SK-N-SH (cell line): ENCODE measurements around the gene BCAP31. TPM values are rescaled to one million over a fixed set of nuclear protein-coding genes. Genes with fewer than 3 reads are reported as not detected.

ENCODE experiments used
- CTCF ChIA-PET: fragments of 300-600, 350-600 bp; formaldehyde crosslinking; extraction: SDS; loops from one replicate; lab custom pipeline; 2021; lab: Yijun Ruan, JAX
- POLR2A ChIA-PET: fragments of 350-600 bp; sonication (Branson Sonifier 250); formaldehyde crosslinking; extraction: SDS; loops from one replicate; lab custom pipeline; 2020; ENCODE audit warnings: antibody characterized with exemption, inconsistent platforms; lab: Yijun Ruan, JAX
- DNase-seq: peaks from one replicate; pipeline ENCODE4 v3.0.0; 2012
- H2AFZ ChIP-seq: fragments of 200-600 bp; sonication (generic); 2 replicates; pipeline ENCODE4 v1.8.1; 2016; ENCODE audit warnings: antibody characterized with exemption, mild to moderate bottlenecking, low read depth
- H3F3A ChIP-seq: fragments of 200-600 bp; sonication (generic); replicated peaks from 2 replicates; pipeline ENCODE3; 2016; ENCODE audit warnings: antibody characterized with exemption, mild to moderate bottlenecking; ENCODE audit not compliant: insufficient read depth
- H3K27ac ChIP-seq, 2 experiments: fragments of 200-500 bp in 1 of 2; fragments of 200-600 bp in 1 of 2; sonication (Bioruptor generic) in 1 of 2; sonication (generic), shearing (Covaris generic) in 1 of 2; 2 replicates each; pipeline versions ENCODE4 v1.5.1 to v1.6.1; 2014 to 2016; ENCODE audit warnings: low read depth in 2 of 2, inconsistent platforms in 1 of 2, low read length in 1 of 2, mild to moderate bottlenecking in 1 of 2, mixed read lengths in 1 of 2
- H3K27me3 ChIP-seq: fragments of 200-600 bp; sonication (generic), shearing (Covaris generic); 2 replicates; pipeline ENCODE4 v1.6.1; 2016; ENCODE audit warnings: mixed run types; ENCODE audit not compliant: insufficient read depth
- H3K36me3 ChIP-seq, 2 experiments: fragments of 200-500 bp in 1 of 2; fragments of 200-600 bp in 1 of 2; sonication (Bioruptor generic) in 1 of 2; sonication (generic) in 1 of 2; replicated peaks in 1 of 2; 2 replicates each; pipeline versions ENCODE3 to v1.5.1; 2014 to 2016; ENCODE audit warnings: low read length in 1 of 2, mild to moderate bottlenecking in 1 of 2; ENCODE audit not compliant: insufficient read depth in 2 of 2, control insufficient read depth in 1 of 2
- H3K4me1 ChIP-seq, 2 experiments: fragments of 200-500 bp in 1 of 2; fragments of 200-600 bp in 1 of 2; sonication (Bioruptor generic) in 1 of 2; sonication (generic), shearing (Covaris generic) in 1 of 2; 2 replicates each; pipeline versions ENCODE4 v1.5.1 to v1.6.1; 2014 to 2016; ENCODE audit warnings: low read depth in 1 of 2, low read length in 1 of 2, mixed run types in 1 of 2; ENCODE audit not compliant: insufficient read depth in 2 of 2, control insufficient read depth in 1 of 2
- H3K4me2 ChIP-seq: fragments of 200-600 bp; sonication (generic), shearing (Covaris generic); 2 replicates; pipeline ENCODE4 v1.6.1; 2017; ENCODE audit warnings: mixed run types
- H3K4me3 ChIP-seq, 2 experiments: fragments of 200-500 bp in 1 of 2; fragments of 200-600 bp in 1 of 2; sonication (Bioruptor generic) in 1 of 2; sonication (generic), shearing (Covaris generic) in 1 of 2; 2 replicates each; pipeline versions ENCODE4 v1.5.1 to v1.8.1; 2014 to 2016; ENCODE audit warnings: low read depth in 2 of 2, inconsistent platforms in 1 of 2, low read length in 1 of 2, mild to moderate bottlenecking in 1 of 2, mixed read lengths in 1 of 2, moderate library complexity in 1 of 2
- H3K79me2 ChIP-seq: fragments of 200-600 bp; sonication (generic); 2 replicates; pipeline ENCODE4 v1.8.1; 2017; ENCODE audit warnings: mild to moderate bottlenecking; ENCODE audit not compliant: insufficient read depth
- H3K9ac ChIP-seq: fragments of 200-600 bp; sonication (generic); 2 replicates; pipeline ENCODE4 v1.6.1; 2017; ENCODE audit warnings: mixed run types
- H3K9me2 ChIP-seq: fragments of 200-600 bp; sonication (generic); 2 replicates; pipeline ENCODE4 v1.6.1; 2017; ENCODE audit warnings: mixed run types
- H3K9me3 ChIP-seq: fragments of 200-600 bp; sonication (generic); 2 replicates; pipeline ENCODE4 v1.6.1; 2017; ENCODE audit warnings: mixed run types, mild to moderate bottlenecking, moderate library complexity
- H4K20me1 ChIP-seq: fragments of 200-600 bp; sonication (generic); 2 replicates; pipeline ENCODE4 v1.6.1; 2017; ENCODE audit warnings: mild to moderate bottlenecking, mixed run types; ENCODE audit not compliant: insufficient read depth
- CTCF ChIP-seq: fragments of 200-600 bp; sonication (generic); IDR thresholded peaks from 2 replicates; pipeline ENCODE4 v1.6.1; 2017; ENCODE audit warnings: antibody characterized with exemption, mild to moderate bottlenecking, moderate library complexity
- ELF1 ChIP-seq: IDR thresholded peaks from 2 replicates; pipeline ENCODE4 v1.4.0; 2012
- EZH2phosphoT487 ChIP-seq: fragments of 200-600 bp; sonication (generic); IDR thresholded peaks from 2 replicates; pipeline ENCODE4 v1.6.1; 2017; ENCODE audit warnings: low read depth, mixed run types, mild to moderate bottlenecking, antibody characterized with exemption, moderate library complexity, borderline replicate concordance
- FOSL2 ChIP-seq: IDR thresholded peaks from 2 replicates; pipeline ENCODE4 v1.4.0; 2012; ENCODE audit warnings: low read depth, mild to moderate bottlenecking, moderate library complexity, borderline replicate concordance
- JUND ChIP-seq: IDR thresholded peaks from 2 replicates; pipeline ENCODE4 v1.4.0; 2012
- MAX ChIP-seq: IDR thresholded peaks from 2 replicates; pipeline ENCODE4 v1.4.0; 2012; ENCODE audit warnings: low read depth
- PBX3 ChIP-seq: IDR thresholded peaks from 2 replicates; pipeline ENCODE4; 2012
- RAD21 ChIP-seq: IDR thresholded peaks from 2 replicates; pipeline ENCODE4 v1.6.1; 2012; ENCODE audit warnings: mild to moderate bottlenecking, low read length
- REST ChIP-seq: IDR thresholded peaks from 2 replicates; pipeline ENCODE4 v1.6.1; 2012; ENCODE audit warnings: mild to moderate bottlenecking, low read depth, low read length, moderate library complexity
- RXRA ChIP-seq: IDR thresholded peaks from 2 replicates; pipeline ENCODE4 v1.4.0; 2012; ENCODE audit warnings: low read depth, mild to moderate bottlenecking, borderline replicate concordance
- TEAD4 ChIP-seq: IDR thresholded peaks from 2 replicates; pipeline ENCODE4 v1.4.0; 2012; ENCODE audit warnings: mild to moderate bottlenecking, borderline replicate concordance; ENCODE audit not compliant: insufficient read depth
- WGBS: methylation state at CpG from one replicate; pipeline ENCODE4 v1.1.6; 2017; ENCODE audit warnings: low lambda C conversion rate; 5-methylcytosine and 5-hydroxymethylcytosine counted together
- polyA plus RNA-seq, 3 experiments: library from polyadenylated mRNA; depleted of rRNA; stranded (reverse); fragments of >200 nt; gene quantifications; 2 replicates each; pipeline ENCODE4 v1.2.3, GENCODE V29; 2012

BCAP31 gene
- polyA plus RNA-seq, 1 of the 3 experiments (the other 2 are of a cell fraction): 173 TPM

- Histone ChIP-seq H3K27me3 (no peaks in the 10 kb centered on the region), H3K4me3 (no peak overlapping the region), H2AFZ (no peak overlapping the region), H3K36me3 (peaks cover 2 to 8% of the 10 kb centered on the region in 2 experiments), H3K9me2 (no peaks in the 10 kb centered on the region), H3K9ac (no peak overlapping the region), H4K20me1 (no peaks in the 10 kb centered on the region), H3K4me2 (no peak overlapping the region), H3K79me2 (no peaks in the 10 kb centered on the region; the same call in 1 of the 2 replicates), H3F3A (no peaks in the 10 kb centered on the region), H3K4me1 (peaks cover 0 to 13% of the 10 kb centered on the region in 2 experiments; a peak in 2 of 4 replicates), H3K27ac (no peak overlapping the region), H3K9me3 (no peaks in the 10 kb centered on the region)
- ChIA-PET POLR2A (no interaction called here), CTCF (no interaction called here)
- no peak for TF ChIP-seq RAD21
- TF ChIP-seq FOSL2: peak; percentile 7; the same call in 1 of the 2 replicates
- WGBS: 49% methylated on average over 7 of the region's 14 CpGs
- no peak for DNase-seq
Measured at GRCh38 chrX:153732401-153732800, 8.2 kb upstream of the BCAP31 start.

GRCh38 chrX:153731845-153732215, 7.6 kb upstream of the BCAP31 start:
- no peaks in the 10 kb centered on the region for H4K20me1 ChIP-seq
- H3K36me3 ChIP-seq: peaks cover 0 to 8% of the 10 kb centered on the region in 2 experiments
- peaks cover 5 to 15% of the 10 kb centered on the region in 2 experiments; a peak in 3 of 4 replicates for H3K4me1 ChIP-seq
- no peak overlapping the region for H3K4me3 ChIP-seq
- 54% methylated on average over 3 of the region's 3 CpGs for WGBS
- no peak for DNase-seq
- no peaks in the 10 kb centered on the region for H3K9me2 ChIP-seq
- no peak overlapping the region for H3K4me2 ChIP-seq
- H3F3A ChIP-seq: no peaks in the 10 kb centered on the region
- H3K27me3 ChIP-seq: no peaks in the 10 kb centered on the region
- no peak overlapping the region for H2AFZ ChIP-seq
- TF ChIP-seq PBX3 (no peak), JUND (no peak), RXRA (no peak), CTCF (no peak), MAX (no peak), EZH2phosphoT487 (no peak), TEAD4 (no peak), ELF1 (no peak), REST (no peak)
- H3K79me2 ChIP-seq: no peaks in the 10 kb centered on the region; the same call in 1 of the 2 replicates
- no peak overlapping the region for H3K27ac ChIP-seq
- ChIA-PET POLR2A (no interaction called here), CTCF (no interaction called here)
- H3K9ac ChIP-seq: no peak overlapping the region
- no peaks in the 10 kb centered on the region for H3K9me3 ChIP-seq
